Fibroblast of mammary gland (primary cell): ENCODE results near the gene ETF1.

Experiments used
- DNase-seq: peaks from one replicate; pipeline ENCODE4 v3.0.0-alpha.2; 2010; ENCODE audit warnings: low read depth
- H3K4me3 ChIP-seq: 2 replicates; pipeline ENCODE4 v1.5.1; 2011; ENCODE audit warnings: low read depth, mild to moderate bottlenecking, low read length, moderate library complexity; ENCODE audit not compliant: control insufficient read depth
- TF ChIP-seq, protein P1 (sequence below): conservative IDR thresholded peaks from 2 replicates; pipeline ENCODE4 v1.5.1; 2011; ENCODE audit warnings: low read depth, low read length, inconsistent platforms; ENCODE audit not compliant: control insufficient read depth, insufficient read depth

The ETF1 gene

GRCh38 chr5:138491669-138492559 lies 51.1 kb downstream of the ETF1 start:
- peak; percentile 84 for DNase-seq
- TF ChIP-seq, protein P1, sequence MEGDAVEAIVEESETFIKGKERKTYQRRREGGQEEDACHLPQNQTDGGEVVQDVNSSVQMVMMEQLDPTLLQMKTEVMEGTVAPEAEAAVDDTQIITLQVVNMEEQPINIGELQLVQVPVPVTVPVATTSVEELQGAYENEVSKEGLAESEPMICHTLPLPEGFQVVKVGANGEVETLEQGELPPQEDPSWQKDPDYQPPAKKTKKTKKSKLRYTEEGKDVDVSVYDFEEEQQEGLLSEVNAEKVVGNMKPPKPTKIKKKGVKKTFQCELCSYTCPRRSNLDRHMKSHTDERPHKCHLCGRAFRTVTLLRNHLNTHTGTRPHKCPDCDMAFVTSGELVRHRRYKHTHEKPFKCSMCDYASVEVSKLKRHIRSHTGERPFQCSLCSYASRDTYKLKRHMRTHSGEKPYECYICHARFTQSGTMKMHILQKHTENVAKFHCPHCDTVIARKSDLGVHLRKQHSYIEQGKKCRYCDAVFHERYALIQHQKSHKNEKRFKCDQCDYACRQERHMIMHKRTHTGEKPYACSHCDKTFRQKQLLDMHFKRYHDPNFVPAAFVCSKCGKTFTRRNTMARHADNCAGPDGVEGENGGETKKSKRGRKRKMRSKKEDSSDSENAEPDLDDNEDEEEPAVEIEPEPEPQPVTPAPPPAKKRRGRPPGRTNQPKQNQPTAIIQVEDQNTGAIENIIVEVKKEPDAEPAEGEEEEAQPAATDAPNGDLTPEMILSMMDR: no peak
- peak overlapping the region; percentile 47 for H3K4me3 ChIP-seq

DNA sequence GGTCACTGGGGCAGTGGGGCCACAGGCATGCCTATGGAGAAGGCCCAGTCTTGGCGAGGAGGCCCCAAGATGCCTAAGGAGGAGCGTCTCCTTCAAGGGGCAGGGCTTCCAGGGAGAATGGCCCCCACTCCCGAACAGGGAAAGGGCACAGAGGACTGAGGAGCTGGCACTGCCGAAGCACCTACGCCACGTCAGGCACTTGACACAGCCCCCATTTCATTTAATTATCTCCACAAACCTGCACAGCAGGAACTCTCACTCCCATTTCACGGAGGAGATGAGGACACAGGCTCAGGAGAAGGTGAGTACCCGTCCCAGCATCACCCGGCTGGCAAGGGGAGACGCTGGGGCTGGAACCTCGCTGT lies 51.8 kb downstream of the ETF1 start:
- no peak for DNase-seq
- peak overlapping the region; percentile 47 for H3K4me3 ChIP-seq
- TF ChIP-seq, protein P1: no peak

DNA sequence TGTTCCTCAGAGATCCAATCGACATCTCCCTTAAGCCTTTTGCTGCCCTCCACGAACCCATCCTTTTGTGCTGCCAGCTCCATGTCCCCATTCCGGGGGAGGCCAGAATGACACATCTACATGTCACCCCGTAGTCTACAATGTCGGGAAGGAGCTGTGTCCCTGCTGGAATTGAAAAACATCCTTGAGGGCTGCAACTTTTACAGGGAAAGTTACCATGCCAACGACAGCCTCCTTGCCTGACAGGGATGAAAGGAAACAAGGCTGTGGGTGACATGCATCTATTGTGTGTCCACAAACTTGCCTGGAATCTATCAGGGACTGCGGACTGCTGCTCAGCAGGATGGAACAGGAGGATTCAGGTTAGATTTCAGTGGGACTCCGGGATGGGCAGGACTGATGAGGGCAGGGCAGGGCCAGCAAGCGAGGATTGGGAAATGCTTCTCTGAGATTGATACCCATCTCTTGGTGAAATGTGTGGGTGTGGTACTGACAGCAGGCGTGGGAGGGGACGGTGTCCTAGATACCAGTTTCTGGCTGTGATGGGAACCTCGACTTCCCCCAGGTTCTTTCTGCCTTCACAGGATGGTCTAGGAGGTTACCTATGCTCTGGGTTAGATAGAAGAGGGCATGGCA lies 52.3 kb downstream of the ETF1 start:
- H3K4me3 ChIP-seq: no peak overlapping the region
- TF ChIP-seq, protein P1: no peak

DNA sequence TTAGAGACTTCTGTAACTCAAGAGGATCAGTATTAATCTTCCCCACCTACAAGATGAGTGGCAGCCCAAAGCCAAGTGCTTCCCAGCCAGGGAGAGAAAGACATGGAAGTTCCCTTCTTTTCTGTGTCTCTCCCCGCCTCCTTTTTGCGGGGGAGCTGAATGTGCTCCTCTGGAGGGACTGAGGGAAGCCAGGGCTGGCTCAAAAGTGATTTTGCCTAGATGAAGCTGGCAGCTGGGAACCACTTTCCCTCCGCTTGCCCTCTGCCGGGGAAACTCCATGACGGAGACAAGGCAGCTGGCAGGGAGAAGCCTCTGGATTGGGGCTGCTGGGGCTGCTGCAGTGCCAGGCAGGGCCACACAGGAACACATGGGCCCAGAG lies 53.4 kb downstream of the ETF1 start:
- H3K4me3 ChIP-seq: no peak overlapping the region
- no peak for DNase-seq
- TF ChIP-seq, protein P1: no peak

More for the DNA sequence above, 52.3 kb downstream of the ETF1 start:
- no peak for DNase-seq

- DNase-seq: peak; percentile 65
- no peak overlapping the region for H3K4me3 ChIP-seq
- TF ChIP-seq, protein P1: no peak
These were observed 54.5 kb downstream of the ETF1 start for GRCh38 chr5:138488481-138488945.

GRCh38 chr5:138482638-138483037 lies 60.4 kb downstream of the ETF1 start:
- TF ChIP-seq, protein P1: no peak
- DNase-seq: no peak
- H3K4me3 ChIP-seq: no peak overlapping the region
